Amniotic epithelial cell (primary cell): Measurements from ENCODE around the gene L3HYPDH.
"Not testable (repeated sequence)": the region's sequence is repeated elsewhere in the genome, so short reads cannot be mapped to it uniquely, and the experiment has no call there.

Experiments used
- DNase-seq: peaks from one replicate; pipeline ENCODE4 v3.0.0-alpha.2; 2010; ENCODE audit warnings: low read depth

Gene L3HYPDH

GRCh38 chr14:59478540-59478939, 5.7 kb downstream of the L3HYPDH start:
- no peak for DNase-seq

GRCh38 chr14:59475709-59476108, 8.5 kb downstream of the L3HYPDH start:
- no peak for DNase-seq

DNA sequence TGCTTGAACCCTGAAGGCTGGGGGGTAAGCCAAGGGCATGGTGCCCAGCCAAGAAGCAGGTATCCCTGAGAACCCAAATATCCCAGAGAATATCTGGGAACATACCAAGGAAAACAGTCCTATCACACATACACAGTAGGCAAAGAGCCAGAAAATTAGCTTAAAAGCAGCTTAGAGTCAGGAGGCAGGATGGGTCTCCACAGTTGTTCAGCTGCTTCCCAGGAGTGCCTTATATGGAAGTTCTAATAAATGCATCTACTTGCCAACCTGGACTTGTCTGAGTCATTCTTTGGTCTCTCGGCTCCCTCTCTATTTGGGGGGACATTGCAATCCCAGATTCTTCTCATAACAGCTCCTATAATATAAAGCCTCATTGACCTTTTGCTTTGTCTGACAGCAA, 10.0 kb downstream of the L3HYPDH start:
- peak; percentile 52 for DNase-seq

GRCh38 chr14:59465316-59466135, 18.7 kb downstream of the L3HYPDH start, which contains the start of gene GPR135:
GPR135 (minus strand) TSS chr14:59465380; CDS start chr14:59465226, 154 bp downstream.
- DNase-seq = no peak

GRCh38 chr14:59464486-59465315, 19.5 kb downstream of the L3HYPDH start:
- peak; percentile 41 for DNase-seq

DNA sequence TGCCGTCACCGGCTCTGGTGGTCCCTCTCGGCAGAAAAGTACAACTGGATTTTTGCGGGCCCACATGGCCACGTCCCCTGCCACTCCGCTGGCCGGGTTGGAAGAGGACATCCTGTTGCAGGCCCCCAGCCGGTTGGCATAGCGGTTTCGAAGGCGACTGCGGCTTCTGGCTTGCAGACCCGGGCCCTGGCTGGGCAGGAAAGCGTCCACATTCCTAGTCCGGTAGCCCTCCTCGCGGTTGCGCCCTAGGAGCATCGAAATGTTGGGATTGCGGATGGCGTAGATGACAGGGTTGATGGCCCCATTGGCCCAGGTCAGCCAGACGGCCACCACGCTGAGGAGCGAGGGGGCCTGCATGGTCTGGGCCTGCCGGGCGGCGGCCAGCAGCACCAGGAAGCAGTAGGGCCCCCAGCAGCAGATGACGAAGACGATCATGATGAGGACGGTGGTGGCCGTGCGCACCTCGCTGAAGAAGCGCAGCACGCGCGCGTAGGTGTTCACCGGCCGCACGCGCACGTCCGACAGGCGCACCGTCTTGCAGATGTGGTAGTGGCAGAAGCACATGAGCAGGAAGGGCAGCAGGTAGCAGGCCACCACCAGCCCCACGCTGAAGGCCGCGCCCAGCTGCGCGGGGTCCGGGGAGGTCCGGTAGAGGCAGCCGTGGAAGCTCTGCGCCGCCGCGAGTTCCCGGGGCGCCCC, 20.3 kb downstream of the L3HYPDH start:
- no peak for DNase-seq

- DNase-seq = no peak
Measured at GRCh38 chr14:59461891-59462290, 22.3 kb downstream of the L3HYPDH start.

GRCh38 chr14:59460378-59460777, 23.8 kb downstream of the L3HYPDH start:
- no peak for DNase-seq

DNA sequence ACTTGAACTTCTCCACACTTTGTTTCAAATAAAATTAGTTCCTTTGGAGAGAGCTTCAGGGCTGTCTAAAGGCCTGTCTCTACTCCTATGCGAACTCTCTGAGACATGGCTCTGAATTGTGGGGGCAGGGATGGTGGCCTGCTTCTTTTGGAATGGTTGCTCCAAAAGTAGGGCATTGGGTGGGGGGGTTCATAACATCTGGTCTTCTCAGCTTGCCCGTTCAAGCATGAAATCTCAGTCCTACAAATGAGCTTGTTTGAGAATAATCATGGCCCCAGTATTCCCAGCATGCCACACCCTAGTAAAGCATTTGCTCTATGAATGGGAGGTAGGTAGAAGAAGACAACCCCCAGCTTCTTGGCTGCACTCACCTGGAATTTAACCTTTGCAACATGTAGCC, 25.7 kb downstream of the L3HYPDH start:
- DNase-seq = no peak

DNA sequence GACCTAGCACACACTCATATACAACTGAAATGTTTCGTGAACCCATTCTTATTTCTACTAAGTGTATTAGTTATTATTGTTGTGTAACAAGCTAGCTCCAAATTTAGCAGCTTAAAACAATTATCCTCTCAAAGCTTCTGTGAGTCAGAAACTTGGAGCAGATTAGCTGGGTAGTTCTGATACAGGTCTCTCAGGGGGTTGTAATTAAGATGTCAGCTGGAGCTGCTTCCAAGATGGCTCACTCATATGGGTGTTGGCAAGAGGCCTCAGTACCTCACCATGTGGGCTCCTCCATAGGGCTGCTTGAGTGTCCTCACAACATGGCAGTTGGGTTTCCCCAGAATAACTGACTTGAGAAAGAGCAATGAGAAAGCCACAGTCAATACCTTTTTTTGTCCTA, 28.8 kb downstream of the L3HYPDH start:
- peak; percentile 32 for DNase-seq

DNA sequence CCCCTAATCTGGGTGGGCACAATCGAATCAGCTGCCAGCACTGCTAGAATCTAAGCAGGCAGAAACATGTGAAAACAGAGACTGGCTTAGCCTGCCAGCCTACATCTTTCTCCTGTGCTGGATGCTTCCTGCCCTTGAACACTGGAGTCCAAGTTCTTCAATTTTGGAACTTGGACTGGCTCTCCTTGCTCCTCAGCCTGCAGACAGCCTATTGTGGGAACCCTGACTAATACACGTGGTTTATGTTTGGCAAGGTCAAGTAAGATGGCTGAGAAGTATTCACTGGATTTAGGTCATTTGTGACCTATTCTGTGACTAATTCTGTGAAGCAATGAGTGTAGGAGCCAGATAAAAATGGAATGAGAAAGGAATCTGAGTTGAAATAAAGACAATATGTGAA, 30.1 kb downstream of the L3HYPDH start:
- DNase-seq = peak; percentile 93

- no peak for DNase-seq
Measured at GRCh38 chr14:59451849-59452248, 32.4 kb downstream of the L3HYPDH start.

DNA sequence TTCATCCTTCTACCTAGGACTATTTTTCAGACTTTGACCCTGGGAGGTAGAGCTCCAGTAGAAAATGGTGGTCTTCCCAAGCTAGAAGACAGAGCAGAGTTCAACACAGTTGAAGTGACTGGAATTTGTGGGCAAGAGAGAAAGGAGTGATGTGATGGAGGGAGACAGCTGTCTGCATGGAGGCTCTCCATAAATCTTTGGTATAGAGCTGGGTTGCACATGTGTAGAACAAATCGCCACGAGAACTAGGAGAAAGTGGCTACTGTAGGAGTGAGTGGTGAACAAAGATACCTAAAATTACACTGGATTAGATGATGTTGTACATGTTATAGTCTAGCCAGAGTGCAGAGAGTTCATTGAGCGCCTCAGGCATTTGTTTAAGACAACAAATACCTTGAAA, 33.5 kb downstream of the L3HYPDH start:
- no peak for DNase-seq

GRCh38 chr14:59448673-59449072, 35.5 kb downstream of the L3HYPDH start:
- not testable (repeated sequence) for DNase-seq

DNA sequence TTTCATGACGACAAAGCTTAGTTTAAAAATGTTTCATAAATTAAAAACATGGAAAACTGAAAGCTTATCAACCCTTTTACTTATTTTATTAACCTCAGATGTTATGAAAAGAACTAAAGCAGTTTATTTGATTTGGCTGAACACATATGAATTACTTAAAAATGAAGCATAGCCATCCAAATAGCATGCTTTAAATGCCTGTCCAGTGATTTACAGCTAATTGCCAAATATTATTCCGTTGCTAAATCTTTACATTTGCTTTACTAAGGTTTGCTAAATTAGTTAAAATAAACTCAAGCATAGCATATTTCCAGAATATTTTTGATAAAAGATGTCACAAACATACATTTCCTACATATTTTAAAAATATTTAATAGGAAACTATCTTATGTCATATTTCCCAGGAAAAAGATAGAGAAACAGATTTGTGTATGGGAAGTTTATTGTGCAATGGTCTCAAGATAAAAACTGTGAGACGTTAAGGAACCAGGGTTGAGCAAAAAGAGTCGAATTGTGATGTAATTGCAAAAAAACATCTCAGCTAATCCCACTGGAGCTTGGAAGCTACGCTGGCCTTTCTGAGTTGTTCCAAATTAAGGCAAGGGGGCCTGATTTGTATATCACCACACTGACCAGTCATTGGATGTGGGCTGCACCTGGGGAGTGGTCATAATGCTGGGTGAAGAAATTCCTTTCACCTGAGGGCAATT, 44.8 kb downstream of the L3HYPDH start:
- peak; percentile 90 for DNase-seq

DNA sequence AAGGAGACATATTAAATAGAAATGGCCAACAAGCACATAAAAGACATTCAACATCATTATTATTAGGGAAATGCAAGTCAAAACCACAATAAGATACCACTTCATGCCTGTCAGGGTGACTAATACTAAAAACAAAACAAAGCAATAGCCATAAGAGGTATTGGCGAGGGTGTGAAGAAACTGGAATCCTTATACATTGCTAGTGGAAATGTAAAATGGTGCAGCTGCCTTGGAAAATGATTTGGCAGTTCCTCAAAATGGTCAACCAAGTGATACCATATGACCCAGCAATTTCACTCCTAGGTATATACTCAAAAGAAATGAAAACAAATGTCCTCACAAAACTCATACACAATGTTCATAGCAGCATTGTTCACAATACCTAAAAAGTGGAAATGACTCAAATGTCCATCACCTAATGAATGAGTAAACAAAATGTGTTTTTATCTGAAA, 46.0 kb downstream of the L3HYPDH start:
- DNase-seq = peak; percentile 72

DNA sequence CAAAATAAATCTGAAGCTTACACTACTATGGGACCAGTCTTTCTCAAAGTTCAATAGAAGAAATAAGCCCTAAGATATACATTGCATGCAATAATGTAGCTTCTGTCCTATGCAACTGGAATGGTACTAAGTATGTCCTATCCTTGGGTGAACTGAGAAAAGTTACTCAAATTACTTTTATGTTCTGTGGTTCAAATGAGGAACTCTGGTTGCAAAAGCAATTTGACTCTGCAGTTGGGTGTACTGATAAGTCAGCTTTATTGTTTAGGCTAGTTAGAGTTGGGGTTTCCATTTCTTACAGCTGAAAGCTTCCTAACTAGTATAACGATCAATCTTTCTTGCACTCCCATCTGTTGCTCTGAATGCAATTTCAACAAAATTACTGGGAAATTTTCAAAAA, 48.2 kb downstream of the L3HYPDH start:
- DNase-seq = no peak

- DNase-seq = no peak
Measured at GRCh38 chr14:59435101-59435500, 49.1 kb downstream of the L3HYPDH start.

- no peak for DNase-seq
Measured at GRCh38 chr14:59429790-59430189, 54.4 kb downstream of the L3HYPDH start.

- peak; percentile 55 for DNase-seq
Measured at GRCh38 chr14:59428581-59429012, 55.6 kb downstream of the L3HYPDH start.
